Measurements from ENCODE around the gene PRR14. TPM values are rescaled to one million over a fixed set of nuclear protein-coding genes. Genes with fewer than 3 reads are reported as not detected.

The PRR14 gene
- total RNA-seq, 1 donor, result 8.0 TPM

DNA sequence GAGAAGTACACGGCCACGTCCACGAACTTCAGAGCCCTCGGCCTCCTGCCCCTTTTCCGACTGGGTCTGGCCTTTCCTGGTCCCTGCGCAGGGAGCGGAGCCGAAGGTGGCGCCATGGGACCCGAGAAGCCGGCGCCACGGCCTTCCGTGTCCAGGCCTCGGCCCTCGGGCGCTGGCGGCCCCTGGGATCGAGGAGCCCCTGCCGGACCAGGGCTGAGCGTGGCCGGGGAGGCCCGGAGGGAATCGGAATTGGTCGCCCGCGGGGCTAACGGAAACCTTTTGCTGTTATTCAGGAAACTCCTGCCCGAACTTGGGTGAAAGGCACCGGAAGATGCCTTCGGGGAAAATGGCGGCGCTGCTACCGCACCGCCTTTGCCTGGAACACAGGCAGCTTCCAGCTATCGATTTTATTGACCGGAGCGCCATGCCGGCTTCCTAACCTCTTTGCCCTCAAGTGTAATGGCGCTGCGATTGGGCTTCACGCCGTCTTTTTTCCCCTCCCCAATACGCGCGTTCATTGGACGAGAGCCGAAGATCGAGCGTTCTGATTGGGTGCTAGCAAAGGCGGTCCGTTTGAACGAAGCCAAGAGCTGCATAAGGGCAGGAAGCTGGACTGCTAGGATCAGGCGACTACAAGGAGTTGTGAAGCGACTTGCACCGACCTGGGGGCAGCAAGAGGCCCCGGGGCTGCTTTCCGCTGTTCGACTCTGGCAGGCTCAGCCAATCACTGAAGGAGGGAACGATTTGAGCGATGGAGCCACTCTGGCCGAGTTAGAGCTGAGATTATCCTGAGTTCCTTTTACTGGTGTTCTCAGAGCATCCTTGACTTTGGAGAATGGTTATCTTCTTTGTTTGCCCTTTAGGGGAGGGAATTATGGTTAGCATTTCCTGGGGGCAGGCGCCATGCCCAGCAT, 40.6 kb upstream of the PRR14 start, which contains the start of gene ZNF689:
TSS of gene ZNF689 (minus strand) at position 464 of the 914 bp plus-strand sequence. CDS start at position 116, 348 bp downstream.
- Histone ChIP-seq H3K27me3 (ENCODE audit: insufficient read depth, low read length) (no peaks in the 10 kb centered on the region), H3K9me3 (ENCODE audit: low read depth, low read length) (no peaks in the 10 kb centered on the region), H3K79me2 (ENCODE audit: insufficient read depth, low read length) (peaks cover 21% of the 10 kb centered on the region), H3K36me3 (ENCODE audit: insufficient read depth, low read length) (peaks cover 11% of the 10 kb centered on the region), H3K4me1 (ENCODE audit: insufficient read depth, low read length) (peaks cover 10% of the 10 kb centered on the region), H4K20me1 (ENCODE audit: insufficient read depth, low read length) (no peaks in the 10 kb centered on the region), H3K4me2 (ENCODE audit: insufficient read depth, low read length) (peak within 1 kb of the TSS; percentile 97), H3K27ac (ENCODE audit: low read depth, low read length) (peak within 1 kb of the TSS; percentile 88), H3K4me3 (ENCODE audit: insufficient read depth, low read length) (peak within 1 kb of the TSS; percentile 89), H2AFZ (ENCODE audit: low read length) (peak within 1 kb of the TSS; percentile 99)
- TF ChIP-seq, protein P1, sequence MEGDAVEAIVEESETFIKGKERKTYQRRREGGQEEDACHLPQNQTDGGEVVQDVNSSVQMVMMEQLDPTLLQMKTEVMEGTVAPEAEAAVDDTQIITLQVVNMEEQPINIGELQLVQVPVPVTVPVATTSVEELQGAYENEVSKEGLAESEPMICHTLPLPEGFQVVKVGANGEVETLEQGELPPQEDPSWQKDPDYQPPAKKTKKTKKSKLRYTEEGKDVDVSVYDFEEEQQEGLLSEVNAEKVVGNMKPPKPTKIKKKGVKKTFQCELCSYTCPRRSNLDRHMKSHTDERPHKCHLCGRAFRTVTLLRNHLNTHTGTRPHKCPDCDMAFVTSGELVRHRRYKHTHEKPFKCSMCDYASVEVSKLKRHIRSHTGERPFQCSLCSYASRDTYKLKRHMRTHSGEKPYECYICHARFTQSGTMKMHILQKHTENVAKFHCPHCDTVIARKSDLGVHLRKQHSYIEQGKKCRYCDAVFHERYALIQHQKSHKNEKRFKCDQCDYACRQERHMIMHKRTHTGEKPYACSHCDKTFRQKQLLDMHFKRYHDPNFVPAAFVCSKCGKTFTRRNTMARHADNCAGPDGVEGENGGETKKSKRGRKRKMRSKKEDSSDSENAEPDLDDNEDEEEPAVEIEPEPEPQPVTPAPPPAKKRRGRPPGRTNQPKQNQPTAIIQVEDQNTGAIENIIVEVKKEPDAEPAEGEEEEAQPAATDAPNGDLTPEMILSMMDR (IDR thresholded peaks at IDR 0.05; ENCODE audit: extremely low read depth, low read depth, low read length), result no peak
- DNase-seq (ENCODE audit: insufficient read length, low spot score, missing footprints), result peak; percentile 98

DNA sequence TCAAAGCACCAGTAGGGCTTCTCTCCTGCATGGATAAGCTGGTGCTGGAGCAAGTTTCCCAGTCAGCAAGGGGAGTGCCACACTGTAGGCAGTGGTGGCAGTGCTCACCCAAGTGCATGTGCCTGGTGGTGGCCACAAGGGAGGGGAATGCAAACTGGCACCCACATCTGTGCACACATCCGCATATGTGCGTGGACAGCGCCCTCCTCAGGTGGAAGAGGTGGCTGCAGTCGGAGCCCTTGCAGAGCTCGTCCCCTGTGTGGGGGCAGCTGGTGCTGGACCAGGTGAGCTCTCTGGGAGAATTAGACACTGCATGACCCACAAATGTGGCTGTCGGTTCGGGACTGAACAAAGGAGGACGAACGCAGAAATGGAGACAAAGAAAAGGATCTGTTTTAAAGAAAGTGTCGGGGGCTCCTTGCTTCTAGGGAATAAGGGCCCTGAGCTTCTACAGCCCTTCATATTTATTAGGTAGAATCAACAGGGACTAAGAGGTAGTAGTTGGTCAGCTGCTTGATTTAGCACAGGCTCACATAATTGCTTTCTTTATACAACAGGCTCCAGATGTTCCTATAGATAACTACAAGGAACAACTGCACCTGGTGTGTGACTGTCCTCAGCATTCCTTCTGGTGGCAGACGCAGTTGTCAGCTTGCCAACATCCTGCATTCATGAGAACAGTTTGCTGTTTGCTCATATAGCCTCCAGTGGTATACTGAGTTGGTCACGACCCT, 35.2 kb upstream of the PRR14 start:
- Histone ChIP-seq H3K36me3 (ENCODE audit: insufficient read depth, low read length) (no peaks in the 10 kb centered on the region), H3K27me3 (ENCODE audit: insufficient read depth, low read length) (no peaks in the 10 kb centered on the region), H3K27ac (ENCODE audit: low read depth, low read length) (no peak overlapping the region), H3K4me2 (ENCODE audit: insufficient read depth, low read length) (no peak overlapping the region), H4K20me1 (ENCODE audit: insufficient read depth, low read length) (no peaks in the 10 kb centered on the region), H2AFZ (ENCODE audit: low read length) (no peak overlapping the region), H3K9me3 (ENCODE audit: low read depth, low read length) (no peaks in the 10 kb centered on the region), H3K4me3 (ENCODE audit: insufficient read depth, low read length) (no peak overlapping the region), H3K79me2 (ENCODE audit: insufficient read depth, low read length) (no peaks in the 10 kb centered on the region), H3K4me1 (ENCODE audit: insufficient read depth, low read length) (peaks cover 7% of the 10 kb centered on the region)
- TF ChIP-seq, protein P1 (IDR thresholded peaks at IDR 0.05; ENCODE audit: extremely low read depth, low read depth, low read length), result peak; percentile 62
- peak; percentile 65 for DNase-seq (ENCODE audit: insufficient read length, low spot score, missing footprints)

DNA sequence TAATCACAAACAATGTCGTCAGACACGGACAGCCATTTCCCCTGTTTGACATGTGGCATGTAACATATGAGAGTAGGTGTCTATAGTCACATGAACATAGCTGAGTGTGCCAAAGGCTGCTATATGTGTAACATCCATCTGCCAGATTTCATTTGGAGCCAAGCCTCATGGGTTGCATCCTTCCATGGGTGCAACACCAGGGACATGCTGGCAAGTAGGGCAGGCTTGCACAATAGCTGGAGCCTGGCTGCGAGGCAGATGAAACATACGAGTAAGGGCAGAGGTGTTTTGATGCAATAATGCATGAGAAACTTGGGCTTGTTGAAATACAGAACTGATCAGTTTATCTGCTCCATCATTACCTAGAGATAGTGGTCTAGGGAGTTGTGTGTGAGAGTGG, 31.6 kb upstream of the PRR14 start:
- Histone ChIP-seq H3K4me3 (ENCODE audit: insufficient read depth, low read length) (no peak overlapping the region), H3K27me3 (ENCODE audit: insufficient read depth, low read length) (peaks cover 3% of the 10 kb centered on the region), H3K4me2 (ENCODE audit: insufficient read depth, low read length) (no peak overlapping the region), H3K79me2 (ENCODE audit: insufficient read depth, low read length) (no peaks in the 10 kb centered on the region), H3K36me3 (ENCODE audit: insufficient read depth, low read length) (no peaks in the 10 kb centered on the region), H4K20me1 (ENCODE audit: insufficient read depth, low read length) (no peaks in the 10 kb centered on the region), H3K9me3 (ENCODE audit: low read depth, low read length) (no peaks in the 10 kb centered on the region), H3K27ac (ENCODE audit: low read depth, low read length) (no peak overlapping the region), H2AFZ (ENCODE audit: low read length) (no peak overlapping the region), H3K4me1 (ENCODE audit: insufficient read depth, low read length) (peaks cover 10% of the 10 kb centered on the region)
- TF ChIP-seq, protein P1 (IDR thresholded peaks at IDR 0.05; ENCODE audit: extremely low read depth, low read depth, low read length), result no peak
- DNase-seq (ENCODE audit: insufficient read length, low spot score, missing footprints), result no peak

DNA sequence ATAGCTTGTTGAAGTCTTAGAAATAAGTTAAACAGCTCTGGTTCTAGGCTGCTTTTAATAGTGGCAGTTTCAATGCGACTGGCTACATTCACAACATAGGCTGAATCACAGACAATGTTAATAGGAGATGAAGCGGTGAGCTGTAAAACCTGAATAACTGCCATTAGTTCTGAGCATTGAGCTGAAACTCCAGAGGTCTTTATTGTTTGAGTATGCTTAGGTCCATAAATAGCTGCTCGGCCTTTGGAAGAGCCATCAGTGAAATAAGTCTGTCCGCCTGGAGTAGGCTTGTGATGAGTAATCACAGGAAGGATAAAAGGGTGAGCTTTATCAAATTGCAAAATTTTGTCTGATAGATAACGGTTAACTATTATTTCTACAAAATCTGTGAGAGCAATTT, 31.1 kb upstream of the PRR14 start:
- Histone ChIP-seq H3K79me2 (ENCODE audit: insufficient read depth, low read length) (no peaks in the 10 kb centered on the region), H4K20me1 (ENCODE audit: insufficient read depth, low read length) (no peaks in the 10 kb centered on the region), H3K27ac (ENCODE audit: low read depth, low read length) (no peak overlapping the region), H3K4me2 (ENCODE audit: insufficient read depth, low read length) (no peak overlapping the region), H3K9me3 (ENCODE audit: low read depth, low read length) (no peaks in the 10 kb centered on the region), H3K36me3 (ENCODE audit: insufficient read depth, low read length) (no peaks in the 10 kb centered on the region), H3K27me3 (ENCODE audit: insufficient read depth, low read length) (peaks cover 3% of the 10 kb centered on the region), H2AFZ (ENCODE audit: low read length) (no peak overlapping the region), H3K4me3 (ENCODE audit: insufficient read depth, low read length) (no peak overlapping the region), H3K4me1 (ENCODE audit: insufficient read depth, low read length) (peaks cover 10% of the 10 kb centered on the region)
- no peak for DNase-seq (ENCODE audit: insufficient read length, low spot score, missing footprints)
- TF ChIP-seq, protein P1 (IDR thresholded peaks at IDR 0.05; ENCODE audit: extremely low read depth, low read depth, low read length), result no peak
